Chondrocyte (in vitro differentiated cells): Measurements from ENCODE around the gene OR1K1. TPM values are rescaled to one million over a fixed set of nuclear protein-coding genes. Genes with fewer than 3 reads are reported as not detected.

Experiments used
- DNase-seq: peaks from one replicate; pipeline ENCODE4 v3.0.0; 2021; ENCODE audit warnings: mixed read lengths, low spot score
- H3K27ac Mint-ChIP-seq: one replicate; pipeline ENCODE4 v1.8.0; 2021; ENCODE audit warnings: mild to moderate bottlenecking, moderate library complexity, mixed read lengths; ENCODE audit not compliant: unreplicated experiment
- H3K27me3 Mint-ChIP-seq: 2 replicates; pipeline ENCODE4 v1.8.0; 2021; ENCODE audit warnings: low read depth, mixed read lengths
- H3K36me3 Mint-ChIP-seq: 2 replicates; pipeline ENCODE4 v1.8.0; 2021; ENCODE audit warnings: low read depth, mixed read lengths
- H3K4me1 Mint-ChIP-seq: 2 replicates; pipeline ENCODE4 v1.8.0; 2021; ENCODE audit warnings: low read depth, mild to moderate bottlenecking, mixed read lengths
- H3K4me3 Mint-ChIP-seq: one replicate; pipeline ENCODE4 v1.8.0; 2021; ENCODE audit warnings: mild to moderate bottlenecking, moderate library complexity, mixed read lengths; ENCODE audit not compliant: unreplicated experiment
- H3K9me3 Mint-ChIP-seq: 2 replicates; pipeline ENCODE4 v1.8.0; 2021; ENCODE audit warnings: low read depth, mixed read lengths
- CTCF ChIP-seq: fragments of 200-600 bp; sonication (generic); IDR thresholded peaks from 2 replicates; pipeline ENCODE4 v1.5.0; 2021; ENCODE audit warnings: antibody characterized with exemption, mild to moderate bottlenecking, moderate library complexity
- total RNA-seq: library from RNA; stranded (reverse); gene quantifications from 3 replicates; pipeline ENCODE4 v1.2.1, GENCODE V29; 2021

OR1K1 gene
- total RNA-seq, 1 donor from 2014 or later, result not detected

- no peaks in the 10 kb centered on the region for H3K9me3 Mint-ChIP-seq
- H3K36me3 Mint-ChIP-seq, result peaks cover 21% of the 10 kb centered on the region
- H3K4me3 Mint-ChIP-seq, result no peak overlapping the region
- no peaks in the 10 kb centered on the region for H3K27me3 Mint-ChIP-seq
- DNase-seq, result no peak
- TF ChIP-seq CTCF, result no peak
- H3K27ac Mint-ChIP-seq, result no peak overlapping the region
- peaks cover 13% of the 10 kb centered on the region for H3K4me1 Mint-ChIP-seq
These were observed 15.6 kb downstream of the OR1K1 start for GRCh38 chr9:122815544-122815943.

GRCh38 chr9:122816163-122816867 is 16.4 kb downstream of the OR1K1 start:
- H3K36me3 Mint-ChIP-seq, result peaks cover 22% of the 10 kb centered on the region
- no peak overlapping the region for H3K4me3 Mint-ChIP-seq
- H3K27me3 Mint-ChIP-seq, result no peaks in the 10 kb centered on the region
- H3K4me1 Mint-ChIP-seq, result peaks cover 13% of the 10 kb centered on the region
- DNase-seq, result no peak
- no peak overlapping the region for H3K27ac Mint-ChIP-seq
- H3K9me3 Mint-ChIP-seq, result no peaks in the 10 kb centered on the region
- no peak for TF ChIP-seq CTCF

- Mint-ChIP-seq H3K4me3 (no peak overlapping the region), H3K27me3 (no peaks in the 10 kb centered on the region), H3K4me1 (peaks cover 16% of the 10 kb centered on the region), H3K9me3 (no peaks in the 10 kb centered on the region), H3K36me3 (peaks cover 26% of the 10 kb centered on the region), H3K27ac (no peak overlapping the region)
- no peak for DNase-seq
- no peak for TF ChIP-seq CTCF
These were observed 19.4 kb downstream of the OR1K1 start for GRCh38 chr9:122819326-122819725.

- Mint-ChIP-seq H3K27me3 (no peaks in the 10 kb centered on the region), H3K4me1 (peaks cover 20% of the 10 kb centered on the region)
- DNase-seq, result no peak
These were observed 20.0 kb downstream of the OR1K1 start for GRCh38 chr9:122819791-122820489.

GRCh38 chr9:122820490-122820845 is 20.5 kb downstream of the OR1K1 start:
- Mint-ChIP-seq H3K4me3 (no peak overlapping the region), H3K36me3 (peaks cover 26% of the 10 kb centered on the region), H3K9me3 (no peaks in the 10 kb centered on the region), H3K4me1 (peaks cover 21% of the 10 kb centered on the region), H3K27ac (no peak overlapping the region), H3K27me3 (no peaks in the 10 kb centered on the region)
- DNase-seq, result no peak
- no peak for TF ChIP-seq CTCF

More at GRCh38 chr9:122819791-122820489, 20.0 kb downstream of the OR1K1 start:
- Mint-ChIP-seq H3K27ac (no peak overlapping the region), H3K36me3 (peaks cover 26% of the 10 kb centered on the region), H3K4me3 (no peak overlapping the region), H3K9me3 (no peaks in the 10 kb centered on the region)
- TF ChIP-seq CTCF, result no peak
